NAMALWA (cell line): ENCODE data around the gene PCDHB13.
A peak's percentile ranks its signal among the peaks of the same experiment; 100 is the strongest.
"Not testable (repeated sequence)": the region's sequence is repeated elsewhere in the genome, so short reads cannot be mapped to it uniquely, and the experiment has no call there.

Experiments
- DNase-seq: peaks from one replicate; pipeline ENCODE4 v3.0.0-alpha.2; 2015; ENCODE audit warnings: low spot score

The PCDHB13 gene

DNA sequence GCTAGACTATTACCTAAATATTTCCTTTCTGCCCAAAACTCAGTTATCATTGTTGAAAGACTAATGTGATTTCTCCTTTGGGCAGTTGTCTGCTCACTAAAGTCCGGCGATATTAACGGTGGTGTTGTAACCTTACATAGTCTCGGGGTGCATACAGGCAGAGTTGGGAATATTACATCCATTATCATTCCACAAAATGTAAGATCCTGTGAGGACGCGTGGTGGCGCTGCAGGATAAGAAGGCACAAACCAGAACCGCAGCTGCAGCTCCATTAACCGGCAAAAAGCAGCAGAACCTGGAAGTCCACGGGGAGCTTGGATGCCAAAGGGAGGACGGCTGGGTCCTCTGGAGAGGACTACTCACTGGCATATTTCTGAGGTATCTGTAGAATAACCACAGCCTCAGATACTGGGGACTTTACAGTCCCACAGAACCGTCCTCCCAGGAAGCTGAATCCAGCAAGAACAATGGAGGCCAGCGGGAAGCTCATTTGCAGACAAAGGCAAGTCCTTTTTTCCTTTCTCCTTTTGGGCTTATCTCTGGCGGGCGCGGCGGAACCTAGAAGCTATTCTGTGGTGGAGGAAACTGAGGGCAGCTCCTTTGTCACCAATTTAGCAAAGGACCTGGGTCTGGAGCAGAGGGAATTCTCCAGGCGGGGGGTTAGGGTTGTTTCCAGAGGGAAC lies at the start of gene PCDHB13:
Gene PCDHB13 (plus strand): TSS at position 264 of the 684 bp plus-strand sequence. CDS start 205 bp downstream, at position 469.
- peak; percentile 26 for DNase-seq

DNA sequence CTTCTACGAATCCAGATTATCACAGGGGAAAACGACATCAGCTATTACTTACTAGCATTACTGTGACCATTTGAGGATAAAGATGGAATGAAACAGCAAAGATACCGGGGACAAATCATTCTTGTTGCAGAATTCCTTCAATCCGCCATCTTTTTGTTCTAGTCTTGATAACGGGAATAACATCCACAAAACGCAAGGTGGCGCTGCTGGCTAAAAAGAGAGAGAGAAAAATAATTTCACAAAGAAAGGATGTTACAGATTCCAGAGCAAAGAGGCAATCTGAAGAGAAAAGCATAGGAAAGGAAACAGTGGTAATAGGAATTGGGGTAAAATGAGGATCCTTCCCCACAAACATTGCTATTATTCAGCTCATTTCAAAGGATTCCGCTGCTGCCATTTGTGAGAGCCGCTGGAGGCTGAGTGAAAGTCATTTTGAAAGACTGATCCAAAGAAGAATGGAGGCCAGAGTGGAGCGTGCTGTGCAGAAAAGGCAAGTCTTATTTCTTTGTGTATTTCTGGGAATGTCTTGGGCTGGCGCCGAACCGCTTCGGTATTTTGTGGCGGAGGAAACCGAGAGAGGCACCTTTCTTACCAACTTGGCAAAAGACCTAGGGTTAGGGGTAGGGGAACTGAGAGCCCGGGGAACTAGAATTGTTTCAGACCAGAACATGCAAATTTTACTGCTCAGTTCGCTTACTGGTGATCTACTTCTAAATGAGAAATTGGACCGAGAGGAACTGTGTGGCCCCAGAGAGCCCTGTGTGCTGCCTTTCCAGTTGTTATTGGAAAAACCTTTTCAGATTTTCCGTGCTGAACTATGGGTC lies 41.1 kb upstream of the PCDHB13 start, which contains the start of gene PCDHB7:
Gene PCDHB7 (plus strand): TSS at position 264 of the 824 bp plus-strand sequence. CDS start 192 bp downstream, at position 456.
- DNase-seq = peak; percentile 56

DNA sequence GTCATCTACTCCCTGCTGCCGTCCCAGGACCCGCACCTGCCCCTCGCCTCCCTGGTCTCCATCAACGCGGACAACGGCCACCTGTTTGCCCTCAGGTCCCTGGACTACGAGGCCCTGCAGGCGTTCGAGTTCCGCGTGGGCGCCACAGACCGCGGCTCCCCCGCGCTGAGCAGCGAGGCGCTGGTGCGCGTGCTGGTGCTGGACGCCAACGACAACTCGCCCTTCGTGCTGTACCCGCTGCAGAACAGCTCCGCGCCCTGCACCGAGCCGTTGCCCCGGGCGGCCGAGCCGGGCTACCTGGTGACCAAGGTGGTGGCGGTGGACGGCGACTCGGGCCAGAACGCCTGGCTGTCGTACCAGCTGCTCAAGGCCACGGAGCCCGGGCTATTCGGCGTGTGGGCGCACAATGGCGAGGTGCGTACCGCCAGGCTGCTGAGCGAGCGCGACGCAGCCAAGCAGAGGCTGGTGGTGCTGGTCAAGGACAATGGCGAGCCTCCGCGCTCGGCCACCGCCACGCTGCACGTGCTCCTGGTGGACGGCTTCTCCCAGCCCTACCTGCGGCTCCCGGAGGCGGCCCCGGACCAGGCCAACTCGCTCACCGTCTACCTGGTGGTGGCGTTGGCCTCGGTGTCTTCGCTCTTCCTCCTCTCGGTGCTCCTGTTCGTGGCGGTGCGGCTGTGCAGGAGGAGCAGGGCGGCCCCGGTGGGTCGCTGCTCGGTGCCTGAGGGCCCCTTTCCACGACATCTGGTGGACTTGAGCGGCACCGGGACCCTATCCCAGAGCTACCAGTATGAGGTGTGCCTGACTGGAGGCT lies 39.2 kb upstream of the PCDHB13 start:
- DNase-seq = not testable (repeated sequence)

DNA sequence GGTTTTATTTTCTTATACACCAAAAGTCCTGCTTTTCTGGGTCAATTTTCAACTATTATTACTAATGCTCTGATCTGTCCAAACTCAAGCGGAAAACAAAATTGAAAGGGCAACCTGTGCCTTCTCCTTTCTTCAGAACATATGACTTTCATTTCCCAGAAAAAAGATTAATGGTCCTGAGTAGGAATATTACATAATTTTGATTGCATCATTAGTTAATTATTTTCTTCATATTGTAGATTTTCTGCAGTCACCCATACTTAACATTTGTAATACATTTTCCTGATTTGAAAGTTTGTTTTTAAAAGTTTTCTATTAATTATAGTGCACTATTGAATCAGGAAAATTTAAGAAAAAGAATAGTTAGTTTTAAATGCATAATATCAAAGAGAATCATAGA lies 37.8 kb upstream of the PCDHB13 start:
- DNase-seq = no peak

DNA sequence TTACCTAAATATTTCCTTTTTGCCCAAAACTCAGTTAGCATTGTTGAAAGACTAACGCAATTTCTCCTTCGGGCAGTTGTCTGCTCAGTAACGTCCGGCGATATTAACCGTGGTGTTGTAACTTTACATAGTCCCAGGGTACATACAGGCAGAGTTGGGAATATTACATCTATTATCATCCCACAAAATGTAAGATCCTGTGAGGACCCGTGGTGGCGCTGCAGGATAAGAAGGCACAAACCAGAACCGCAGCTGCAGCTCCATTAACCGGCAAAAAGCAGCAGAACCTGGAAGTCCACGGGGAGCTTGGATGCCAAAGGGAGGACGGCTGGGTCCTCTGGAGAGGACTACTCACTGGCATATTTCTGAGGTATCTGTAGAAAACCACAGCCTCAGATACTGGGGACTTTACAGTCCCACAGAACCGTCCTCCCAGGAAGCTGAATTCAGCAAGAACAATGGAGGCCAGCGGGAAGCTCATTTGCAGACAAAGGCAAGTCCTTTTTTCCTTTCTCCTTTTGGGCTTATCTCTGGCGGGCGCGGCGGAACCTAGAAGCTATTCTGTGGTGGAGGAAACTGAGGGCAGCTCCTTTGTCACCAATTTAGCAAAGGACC lies 36.0 kb upstream of the PCDHB13 start, which contains the start of gene PCDHB8:
Gene PCDHB8 (plus strand): TSS at position 214 of the 615 bp plus-strand sequence. CDS start 245 bp downstream, at position 459.
- not testable (repeated sequence) for DNase-seq

DNA sequence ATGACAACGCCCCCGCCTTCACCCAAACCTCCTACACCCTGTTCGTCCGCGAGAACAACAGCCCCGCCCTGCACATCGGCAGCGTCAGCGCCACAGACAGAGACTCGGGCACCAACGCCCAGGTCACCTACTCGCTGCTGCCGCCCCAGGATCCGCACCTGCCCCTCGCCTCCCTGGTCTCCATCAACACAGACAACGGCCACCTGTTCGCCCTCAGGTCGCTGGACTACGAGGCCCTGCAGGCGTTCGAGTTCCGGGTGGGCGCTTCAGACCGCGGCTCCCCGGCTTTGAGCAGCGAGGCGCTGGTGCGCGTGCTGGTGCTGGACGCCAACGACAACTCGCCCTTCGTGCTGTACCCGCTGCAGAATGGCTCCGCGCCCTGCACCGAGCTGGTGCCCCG lies 34.3 kb upstream of the PCDHB13 start:
- DNase-seq = not testable (repeated sequence)

DNA sequence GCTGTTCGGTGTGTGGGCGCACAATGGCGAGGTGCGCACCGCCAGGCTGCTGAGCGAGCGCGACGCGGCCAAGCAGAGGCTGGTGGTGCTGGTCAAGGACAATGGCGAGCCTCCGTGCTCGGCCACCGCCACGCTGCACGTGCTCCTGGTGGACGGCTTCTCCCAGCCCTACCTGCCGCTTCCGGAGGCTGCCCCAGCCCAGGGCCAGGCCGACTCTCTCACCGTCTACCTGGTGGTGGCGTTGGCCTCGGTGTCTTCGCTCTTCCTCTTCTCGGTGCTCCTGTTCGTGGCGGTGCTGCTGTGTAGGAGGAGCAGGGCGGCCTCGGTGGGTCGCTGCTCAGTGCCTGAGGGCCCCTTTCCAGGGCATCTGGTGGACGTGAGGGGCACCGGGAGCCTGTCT lies 33.8 kb upstream of the PCDHB13 start:
- DNase-seq = not testable (repeated sequence)

DNA sequence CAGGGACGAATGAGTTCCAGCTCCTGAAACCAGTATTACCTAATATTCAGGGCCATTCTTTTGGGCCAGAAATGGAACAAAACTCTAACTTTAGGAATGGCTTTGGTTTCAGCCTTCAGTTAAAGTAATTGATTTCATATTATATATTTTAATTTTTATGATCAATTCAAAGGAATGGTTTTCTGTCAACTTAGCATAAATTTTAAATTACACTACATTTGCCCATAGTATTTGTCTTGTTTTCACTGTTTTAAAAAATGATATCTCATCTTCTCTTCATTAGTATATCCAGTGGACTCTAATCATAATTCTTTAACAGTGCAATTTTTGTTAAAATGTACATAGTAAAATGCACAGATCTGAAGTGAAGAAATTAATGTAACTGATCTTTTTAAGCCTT lies 33.4 kb upstream of the PCDHB13 start:
- no peak for DNase-seq

DNA sequence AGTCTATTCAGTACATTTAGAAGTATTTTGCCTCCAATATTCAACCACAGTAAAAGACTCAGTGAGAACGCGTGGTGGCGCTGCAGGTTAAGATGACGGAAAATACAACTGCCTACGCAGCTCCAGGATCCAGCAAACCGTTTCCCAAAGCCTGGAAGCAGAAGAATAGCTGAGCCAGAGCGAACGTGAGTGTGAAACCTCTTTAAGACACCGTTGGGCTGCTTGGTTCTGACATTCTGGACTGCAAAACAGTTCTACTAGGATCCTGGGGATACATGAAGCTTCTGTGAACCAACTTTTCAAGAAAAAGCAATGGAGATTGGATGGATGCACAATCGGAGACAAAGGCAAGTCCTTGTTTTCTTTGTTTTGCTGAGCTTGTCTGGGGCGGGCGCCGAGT lies 31.5 kb upstream of the PCDHB13 start, which contains the start of gene PCDHB16:
Gene PCDHB16 (plus strand): TSS at position 140 of the 400 bp plus-strand sequence. CDS start 173 bp downstream, at position 313.
- peak; percentile 45 for DNase-seq

DNA sequence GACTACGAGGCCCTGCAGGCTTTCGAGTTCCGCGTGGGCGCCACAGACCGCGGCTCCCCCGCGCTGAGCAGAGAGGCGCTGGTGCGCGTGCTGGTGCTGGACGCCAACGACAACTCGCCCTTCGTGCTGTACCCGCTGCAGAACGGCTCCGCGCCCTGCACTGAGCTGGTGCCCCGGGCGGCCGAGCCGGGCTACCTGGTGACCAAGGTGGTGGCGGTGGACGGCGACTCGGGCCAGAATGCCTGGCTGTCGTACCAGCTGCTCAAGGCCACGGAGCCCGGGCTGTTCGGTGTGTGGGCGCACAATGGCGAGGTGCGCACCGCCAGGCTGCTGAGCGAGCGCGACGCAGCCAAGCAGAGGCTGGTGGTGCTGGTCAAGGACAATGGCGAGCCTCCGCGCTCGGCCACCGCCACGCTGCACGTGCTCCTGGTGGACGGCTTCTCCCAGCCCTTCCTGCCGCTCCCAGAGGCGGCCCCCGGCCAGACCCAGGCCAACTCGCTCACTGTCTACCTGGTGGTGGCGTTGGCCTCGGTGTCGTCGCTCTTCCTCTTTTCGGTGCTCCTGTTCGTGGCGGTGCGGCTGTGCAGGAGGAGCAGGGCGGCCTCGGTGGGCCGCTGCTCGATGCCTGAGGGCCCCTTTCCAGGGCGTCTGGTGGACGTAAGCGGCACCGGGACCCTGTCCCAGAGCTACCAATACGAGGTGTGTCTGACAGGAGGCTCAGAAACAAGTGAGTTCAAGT lies 29.4 kb upstream of the PCDHB13 start:
- DNase-seq = not testable (repeated sequence)

DNA sequence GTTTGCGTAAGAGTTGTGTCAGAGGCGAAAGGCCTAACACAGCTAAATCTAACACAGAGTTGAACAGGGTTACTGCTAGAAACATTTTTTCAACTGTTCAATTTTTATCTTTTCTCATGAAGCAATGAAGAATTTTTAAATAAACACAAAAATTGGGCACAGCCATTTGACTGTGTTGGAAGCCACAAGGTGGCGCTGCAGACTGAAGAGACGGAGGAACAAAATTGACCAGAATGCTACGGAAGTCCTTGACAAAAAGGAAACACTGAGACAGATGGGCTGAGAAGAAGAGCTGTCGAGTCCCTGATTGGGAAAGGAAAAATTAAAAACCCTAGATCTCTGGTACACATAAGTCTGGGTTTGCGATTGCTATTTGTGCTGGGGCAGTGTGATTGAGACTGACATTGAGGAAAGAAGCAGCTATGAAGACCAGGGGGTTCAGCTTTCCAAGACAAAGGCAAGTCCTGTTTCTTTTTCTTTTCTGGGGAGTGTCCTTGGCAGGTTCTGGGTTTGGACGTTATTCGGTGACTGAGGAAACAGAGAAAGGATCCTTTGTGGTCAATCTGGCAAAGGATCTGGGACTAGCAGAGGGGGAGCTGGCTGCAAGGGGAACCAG lies 26.7 kb upstream of the PCDHB13 start, which contains the start of gene PCDHB9:
Gene PCDHB9 (plus strand): TSS at position 265 of the 616 bp plus-strand sequence. CDS start 158 bp downstream, at position 423.
- DNase-seq = peak; percentile 76

DNA sequence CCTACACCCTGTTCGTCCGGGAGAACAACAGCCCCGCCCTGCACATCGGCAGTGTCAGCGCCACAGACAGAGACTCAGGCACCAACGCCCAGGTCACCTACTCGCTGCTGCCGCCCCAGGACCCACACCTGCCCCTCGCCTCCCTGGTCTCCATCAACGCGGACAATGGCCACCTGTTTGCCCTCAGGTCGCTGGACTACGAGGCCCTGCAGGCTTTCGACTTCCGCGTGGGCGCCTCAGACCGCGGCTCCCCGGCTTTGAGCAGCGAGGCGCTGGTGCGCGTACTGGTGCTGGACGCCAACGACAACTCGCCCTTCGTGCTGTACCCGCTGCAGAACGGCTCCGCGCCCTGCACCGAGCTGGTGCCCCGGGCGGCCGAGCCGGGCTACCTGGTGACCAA lies 25.0 kb upstream of the PCDHB13 start:
- not testable (repeated sequence) for DNase-seq

DNA sequence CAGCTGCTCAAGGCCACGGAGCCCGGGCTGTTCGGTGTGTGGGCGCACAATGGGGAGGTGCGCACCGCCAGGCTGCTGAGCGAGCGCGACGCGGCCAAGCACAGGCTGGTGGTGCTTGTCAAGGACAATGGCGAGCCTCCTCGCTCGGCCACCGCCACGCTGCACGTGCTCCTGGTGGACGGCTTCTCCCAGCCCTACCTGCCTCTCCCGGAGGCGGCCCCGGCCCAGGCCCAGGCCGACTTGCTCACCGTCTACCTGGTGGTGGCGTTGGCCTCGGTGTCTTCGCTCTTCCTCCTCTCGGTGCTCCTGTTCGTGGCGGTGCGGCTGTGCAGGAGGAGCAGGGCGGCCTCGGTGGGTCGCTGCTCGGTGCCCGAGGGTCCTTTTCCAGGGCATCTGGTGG lies 24.6 kb upstream of the PCDHB13 start:
- not testable (repeated sequence) for DNase-seq

DNA sequence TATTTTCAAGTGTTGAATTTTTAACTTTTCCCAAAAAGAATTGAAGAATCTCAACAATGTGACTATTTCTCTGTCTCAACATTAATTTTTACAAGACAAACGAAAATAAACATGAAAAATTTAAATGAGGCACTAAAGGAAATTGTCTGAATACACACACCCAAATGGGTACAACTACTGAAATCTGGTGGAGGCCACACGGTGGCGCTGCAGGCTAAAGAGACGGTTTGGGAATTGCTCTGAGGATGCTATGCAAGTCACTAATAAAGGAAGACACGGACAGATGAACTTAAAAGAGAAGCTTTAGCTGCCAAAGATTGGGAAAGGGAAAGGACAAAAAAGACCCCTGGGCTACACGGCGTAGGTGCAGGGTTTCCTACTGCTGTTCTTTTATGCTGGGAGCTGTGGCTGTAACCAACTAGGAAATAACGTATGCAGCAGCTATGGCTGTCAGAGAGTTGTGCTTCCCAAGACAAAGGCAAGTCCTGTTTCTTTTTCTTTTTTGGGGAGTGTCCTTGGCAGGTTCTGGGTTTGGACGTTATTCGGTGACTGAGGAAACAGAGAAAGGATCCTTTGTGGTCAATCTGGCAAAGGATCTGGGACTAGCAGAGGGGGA lies 21.5 kb upstream of the PCDHB13 start, which contains the start of gene PCDHB10:
Gene PCDHB10 (plus strand): TSS at position 244 of the 616 bp plus-strand sequence. CDS start 200 bp downstream, at position 444.
- peak; percentile 68 for DNase-seq

DNA sequence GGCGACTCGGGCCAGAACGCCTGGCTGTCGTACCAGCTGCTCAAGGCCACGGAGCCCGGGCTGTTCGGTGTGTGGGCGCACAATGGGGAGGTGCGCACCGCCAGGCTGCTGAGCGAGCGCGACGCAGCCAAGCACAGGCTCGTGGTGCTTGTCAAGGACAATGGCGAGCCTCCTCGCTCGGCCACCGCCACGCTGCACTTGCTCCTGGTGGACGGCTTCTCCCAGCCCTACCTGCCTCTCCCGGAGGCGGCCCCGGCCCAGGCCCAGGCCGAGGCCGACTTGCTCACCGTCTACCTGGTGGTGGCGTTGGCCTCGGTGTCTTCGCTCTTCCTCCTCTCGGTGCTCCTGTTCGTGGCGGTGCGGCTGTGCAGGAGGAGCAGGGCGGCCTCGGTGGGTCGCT lies 19.4 kb upstream of the PCDHB13 start:
- DNase-seq = not testable (repeated sequence)

DNA sequence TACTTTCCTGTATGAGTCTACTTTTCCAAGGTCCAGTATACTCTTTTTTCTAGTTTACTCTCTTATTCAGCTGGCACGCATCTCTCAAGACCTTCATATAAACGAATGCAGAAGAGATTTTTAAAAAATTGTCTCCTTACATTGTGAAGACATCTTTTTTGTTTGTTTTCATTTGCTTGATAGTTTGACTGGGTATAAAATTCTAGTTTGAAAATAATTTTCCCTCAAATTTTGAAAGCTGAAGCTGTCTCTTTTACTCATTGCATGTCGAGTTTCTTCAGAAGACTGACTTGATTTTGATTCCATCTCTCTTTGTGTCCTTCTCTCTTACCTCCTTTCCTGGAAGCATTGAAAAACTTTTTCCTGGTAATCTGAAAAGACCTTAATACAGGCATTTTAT lies 17.4 kb upstream of the PCDHB13 start:
- no peak for DNase-seq

DNA sequence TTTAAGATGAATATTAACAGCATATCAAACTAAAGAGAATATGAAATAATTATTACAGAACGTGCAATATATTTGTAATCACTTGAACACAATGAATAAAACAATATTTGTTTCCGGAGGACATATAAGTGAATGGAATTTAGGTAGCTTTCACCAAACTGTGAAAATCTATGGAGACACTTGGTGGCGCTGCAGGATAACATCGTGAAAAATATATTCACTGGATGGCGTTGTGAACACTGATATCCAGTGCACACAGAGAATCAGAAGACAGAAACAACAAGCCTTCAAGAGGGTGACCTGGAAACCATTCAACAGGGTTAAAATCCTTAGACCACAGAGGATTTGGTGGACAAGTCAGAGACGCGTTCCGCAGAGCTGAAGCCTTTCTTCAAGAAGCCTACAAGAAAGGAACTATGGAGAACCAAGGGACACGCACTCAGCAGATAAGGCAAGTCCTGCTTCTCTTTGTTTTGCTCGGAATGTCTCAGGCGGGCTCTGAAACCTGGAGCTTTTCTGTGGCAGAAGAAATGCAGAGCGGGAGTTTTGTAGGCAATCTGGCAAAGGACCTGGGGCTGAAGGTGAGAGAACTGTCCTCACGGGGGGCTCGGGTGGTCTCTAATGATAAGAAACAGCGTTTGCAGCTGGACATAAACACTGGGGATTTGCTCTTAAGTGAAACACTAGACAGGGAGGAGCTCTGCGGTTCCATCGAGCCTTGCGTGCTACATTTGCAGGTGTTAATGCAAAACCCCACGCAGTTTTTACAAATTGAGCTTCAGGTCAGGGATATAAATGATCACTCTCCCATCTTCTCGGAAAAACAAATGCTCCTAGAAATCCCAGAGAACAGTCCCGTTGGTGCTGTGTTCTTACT lies 14.1 kb upstream of the PCDHB13 start, which contains the start of gene PCDHB11:
Gene PCDHB11 (plus strand): TSS at position 269 of the 877 bp plus-strand sequence. CDS start 148 bp downstream, at position 417.
- DNase-seq = peak; percentile 23

DNA sequence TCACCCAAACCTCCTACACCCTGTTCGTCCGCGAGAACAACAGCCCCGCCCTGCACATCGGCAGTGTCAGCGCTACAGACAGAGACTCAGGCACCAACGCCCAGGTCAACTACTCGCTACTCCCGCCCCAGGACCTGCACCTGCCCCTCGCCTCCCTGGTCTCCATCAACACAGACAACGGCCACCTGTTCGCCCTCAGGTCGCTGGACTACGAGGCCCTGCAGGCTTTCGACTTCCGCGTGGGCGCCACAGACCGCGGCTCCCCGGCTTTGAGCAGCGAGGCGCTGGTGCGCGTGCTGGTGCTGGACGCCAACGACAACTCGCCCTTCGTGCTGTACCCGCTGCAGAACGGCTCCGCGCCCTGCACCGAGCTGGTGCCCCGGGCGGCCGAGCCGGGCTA lies 12.6 kb upstream of the PCDHB13 start:
- DNase-seq = not testable (repeated sequence)
